GM06990 (cell line): ENCODE data around the gene LGALS14.

Experiments used
- DNase-seq: peaks from one replicate; pipeline ENCODE4 v3.0.0-alpha.2; 2011; ENCODE audit not compliant: insufficient read length; ENCODE audit errors: extremely low read depth
- H3K27me3 ChIP-seq: replicated peaks from 2 replicates; pipeline ENCODE4 v1.6.0; 2011; ENCODE audit warnings: low read length; ENCODE audit not compliant: control insufficient read depth, insufficient read depth
- H3K36me3 ChIP-seq: 2 replicates; pipeline ENCODE4 v1.5.1; 2011; ENCODE audit warnings: low read length; ENCODE audit not compliant: control insufficient read depth, insufficient read depth
- H3K4me3 ChIP-seq: replicated peaks from 2 replicates; pipeline ENCODE4 v1.5.1; 2011; ENCODE audit warnings: low read depth, mild to moderate bottlenecking, control low read depth, low read length
- TF ChIP-seq, protein P1 (sequence below): IDR thresholded peaks from 2 replicates; pipeline ENCODE4 v1.5.1; 2011; ENCODE audit warnings: low read length, control low read depth, mild to moderate bottlenecking, inconsistent platforms; ENCODE audit not compliant: insufficient read depth, poor library complexity, severe bottlenecking

LGALS14 gene

DNA sequence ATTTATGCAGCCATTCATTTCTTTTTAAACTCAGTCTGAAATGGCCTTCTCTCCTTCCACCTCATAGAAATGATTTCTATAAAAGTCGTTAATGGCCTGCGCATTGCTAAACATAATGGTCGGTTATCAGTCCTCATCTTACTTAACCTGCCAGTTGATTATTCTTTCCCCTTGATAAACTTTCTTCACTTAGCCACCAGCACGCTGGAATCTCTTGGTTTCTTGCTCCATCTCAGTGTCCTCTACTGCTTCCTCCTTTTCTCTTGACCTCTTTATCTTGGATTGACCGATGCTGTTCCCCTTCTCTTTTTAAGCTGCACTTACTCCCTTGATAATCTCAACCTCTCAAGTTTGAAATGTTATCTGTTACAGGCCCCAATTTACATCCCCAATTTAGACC lies 45.7 kb downstream of the LGALS14 start:
- TF ChIP-seq, protein P1, sequence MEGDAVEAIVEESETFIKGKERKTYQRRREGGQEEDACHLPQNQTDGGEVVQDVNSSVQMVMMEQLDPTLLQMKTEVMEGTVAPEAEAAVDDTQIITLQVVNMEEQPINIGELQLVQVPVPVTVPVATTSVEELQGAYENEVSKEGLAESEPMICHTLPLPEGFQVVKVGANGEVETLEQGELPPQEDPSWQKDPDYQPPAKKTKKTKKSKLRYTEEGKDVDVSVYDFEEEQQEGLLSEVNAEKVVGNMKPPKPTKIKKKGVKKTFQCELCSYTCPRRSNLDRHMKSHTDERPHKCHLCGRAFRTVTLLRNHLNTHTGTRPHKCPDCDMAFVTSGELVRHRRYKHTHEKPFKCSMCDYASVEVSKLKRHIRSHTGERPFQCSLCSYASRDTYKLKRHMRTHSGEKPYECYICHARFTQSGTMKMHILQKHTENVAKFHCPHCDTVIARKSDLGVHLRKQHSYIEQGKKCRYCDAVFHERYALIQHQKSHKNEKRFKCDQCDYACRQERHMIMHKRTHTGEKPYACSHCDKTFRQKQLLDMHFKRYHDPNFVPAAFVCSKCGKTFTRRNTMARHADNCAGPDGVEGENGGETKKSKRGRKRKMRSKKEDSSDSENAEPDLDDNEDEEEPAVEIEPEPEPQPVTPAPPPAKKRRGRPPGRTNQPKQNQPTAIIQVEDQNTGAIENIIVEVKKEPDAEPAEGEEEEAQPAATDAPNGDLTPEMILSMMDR, result no peak
- DNase-seq, result no peak

DNA sequence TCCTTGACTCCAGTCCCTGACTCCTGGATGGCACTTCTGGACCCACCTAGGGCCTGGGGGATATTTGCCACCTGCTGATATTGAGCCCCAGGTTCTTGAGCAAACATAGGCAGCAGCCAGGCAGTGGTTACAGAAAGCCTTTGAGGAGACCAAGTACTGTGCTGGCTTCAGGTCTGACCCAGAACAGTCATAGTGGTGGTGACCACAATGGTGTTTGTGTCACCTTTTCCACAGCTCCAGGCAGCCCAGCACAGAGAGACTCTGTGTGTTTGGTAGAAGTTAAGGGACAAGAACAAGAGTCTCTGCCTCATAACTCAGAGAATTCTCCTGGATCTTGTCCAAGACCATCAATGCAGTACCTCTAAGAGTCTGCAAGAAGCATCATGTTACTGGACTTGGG lies 48.1 kb downstream of the LGALS14 start:
- Histone ChIP-seq H3K27me3 (no peaks in the 10 kb centered on the region), H3K4me3 (no peak overlapping the region), H3K36me3 (no peaks in the 10 kb centered on the region)
- DNase-seq, result no peak
- TF ChIP-seq, protein P1, result no peak

More for the DNA sequence above, 45.7 kb downstream of the LGALS14 start:
- Histone ChIP-seq H3K36me3 (no peaks in the 10 kb centered on the region), H3K27me3 (no peaks in the 10 kb centered on the region), H3K4me3 (no peak overlapping the region)

DNA sequence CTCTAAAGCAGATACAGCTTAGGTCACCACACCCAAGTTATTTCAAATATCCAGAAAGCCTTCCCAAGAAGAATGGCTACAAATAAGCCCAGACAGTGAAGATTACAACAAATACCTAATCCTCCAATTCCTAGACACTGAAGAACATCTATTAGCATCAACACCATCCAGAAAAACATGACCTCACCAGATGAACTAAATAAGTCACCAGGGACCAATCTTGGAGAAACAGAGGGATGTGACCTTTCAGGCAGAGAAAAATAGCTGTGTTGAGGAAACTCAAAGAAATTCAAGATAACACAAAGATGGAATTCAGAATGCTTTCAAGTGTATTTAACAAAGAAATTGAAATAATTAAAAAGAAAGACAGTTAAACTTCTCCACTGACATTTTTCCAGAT lies 48.5 kb downstream of the LGALS14 start:
- no peaks in the 10 kb centered on the region for H3K36me3 ChIP-seq
- no peak for DNase-seq
- TF ChIP-seq, protein P1, result no peak
- no peak overlapping the region for H3K4me3 ChIP-seq
- no peaks in the 10 kb centered on the region for H3K27me3 ChIP-seq

DNA sequence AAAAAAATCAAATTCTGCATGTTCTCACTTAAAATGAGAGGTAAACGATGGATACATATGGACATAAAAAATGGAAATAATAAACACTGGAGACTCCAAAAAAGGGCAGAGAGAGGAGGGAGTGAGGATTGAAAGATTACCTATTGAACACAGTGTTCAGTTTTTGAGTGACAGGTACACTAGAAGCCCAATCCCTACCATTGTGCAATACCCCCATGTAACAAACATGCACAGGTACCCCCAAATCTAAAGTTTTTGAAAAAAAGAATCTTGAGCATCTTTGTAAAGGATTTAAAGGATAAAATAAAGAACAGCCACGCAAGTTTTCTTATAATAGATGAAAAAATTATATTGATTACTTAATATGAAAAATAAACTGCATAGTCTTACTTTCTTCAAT lies 50.3 kb downstream of the LGALS14 start:
- no peak for DNase-seq
- Histone ChIP-seq H3K4me3 (no peak overlapping the region), H3K36me3 (no peaks in the 10 kb centered on the region), H3K27me3 (no peaks in the 10 kb centered on the region)
- TF ChIP-seq, protein P1, result no peak

DNA sequence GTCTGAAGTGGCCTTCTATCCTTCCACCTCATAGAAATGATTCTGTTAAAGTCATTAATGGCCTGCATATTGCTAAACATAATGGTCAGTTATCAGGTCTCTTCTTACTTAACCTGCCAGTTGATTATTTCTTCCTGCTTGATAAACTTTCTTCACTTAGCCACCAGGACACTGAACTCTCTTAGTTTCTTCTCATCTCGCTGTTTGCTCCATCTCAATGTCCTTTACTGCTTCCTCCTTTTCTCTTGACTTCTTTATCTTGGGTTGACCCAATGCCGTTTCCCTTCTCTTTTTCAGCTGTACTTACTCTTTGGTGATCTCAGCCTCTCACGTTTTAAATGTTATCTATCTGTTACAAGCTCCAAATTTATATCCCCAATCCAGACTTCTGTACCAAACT lies 50.7 kb downstream of the LGALS14 start:
- Histone ChIP-seq H3K27me3 (no peaks in the 10 kb centered on the region), H3K36me3 (no peaks in the 10 kb centered on the region), H3K4me3 (no peak overlapping the region)
- TF ChIP-seq, protein P1, result no peak
- DNase-seq, result no peak
